Measurements from ENCODE around the gene IFNGR2.

- TF ChIP-seq CTCF (IDR thresholded peaks at IDR 0.05) (no peak), POLR2A (IDR thresholded peaks at IDR 0.05) (no peak)
Measured at GRCh38 chr21:33357177-33357576, 46.0 kb upstream of the IFNGR2 start.
